Mesenchymal stem cell (in vitro differentiated cells and primary cell): ENCODE data around the gene ADAMTSL3.

Experiments used
- DNase-seq: peaks from one replicate; pipeline ENCODE4 v3.0.0-alpha.2; 2013
- H2AFZ ChIP-seq: one replicate; pipeline ENCODE4 v1.6.1; 2013; ENCODE audit warnings: low read depth, mild to moderate bottlenecking, control low read depth, inconsistent platforms, low read length, moderate library complexity
- H2AK5ac ChIP-seq: 2 replicates; pipeline ENCODE4 v1.6.1; 2013; ENCODE audit warnings: low read length, moderate library complexity, mild to moderate bottlenecking, inconsistent platforms; ENCODE audit not compliant: severe bottlenecking
- H2BK120ac ChIP-seq: one replicate; pipeline ENCODE4 v1.6.1; 2013; ENCODE audit warnings: low read depth, mild to moderate bottlenecking, inconsistent platforms, low read length, moderate library complexity
- H2BK12ac ChIP-seq, 2 experiments: one replicate each; pipeline ENCODE4 v1.6.1; 2013; ENCODE audit warnings: inconsistent platforms in 2 of 2, low read length in 2 of 2, mild to moderate bottlenecking in 2 of 2, moderate library complexity in 2 of 2, control low read depth in 1 of 2
- H2BK15ac ChIP-seq: one replicate; pipeline ENCODE4 v1.6.1; 2013; ENCODE audit warnings: mild to moderate bottlenecking, low read depth, inconsistent platforms; ENCODE audit not compliant: poor library complexity, severe bottlenecking
- H2BK5ac ChIP-seq: 2 replicates; pipeline ENCODE4 v1.6.1; 2013; ENCODE audit warnings: low read depth, mild to moderate bottlenecking, low read length, control low read depth, inconsistent platforms; ENCODE audit not compliant: poor library complexity, severe bottlenecking
- H3K14ac ChIP-seq, 2 experiments: one replicate each; pipeline ENCODE4 v1.6.1; 2013; ENCODE audit warnings: inconsistent platforms in 2 of 2, low read length in 2 of 2, control low read depth in 1 of 2, mild to moderate bottlenecking in 1 of 2, moderate library complexity in 1 of 2
- H3K18ac ChIP-seq, 2 experiments: one replicate each; pipeline ENCODE4 v1.6.1; 2013; ENCODE audit warnings: inconsistent platforms in 2 of 2, low read length in 2 of 2, control low read depth in 1 of 2, low read depth in 1 of 2, mild to moderate bottlenecking in 1 of 2
- H3K23ac ChIP-seq, 2 experiments: one replicate each; pipeline ENCODE4 v1.6.1; 2013; ENCODE audit warnings: inconsistent platforms in 2 of 2, low read length in 2 of 2, mild to moderate bottlenecking in 2 of 2, moderate library complexity in 2 of 2, control low read depth in 1 of 2
- H3K27ac ChIP-seq: 2 replicates; pipeline ENCODE4 v1.5.1; 2013; ENCODE audit warnings: mild to moderate bottlenecking, moderate library complexity, low read length, control low read depth, inconsistent platforms; ENCODE audit not compliant: poor library complexity, severe bottlenecking
- H3K27me3 ChIP-seq, 2 experiments: 2 replicates each; pipeline versions ENCODE4 v1.6.1 to v1.7.0; 2013; ENCODE audit warnings: low read length in 2 of 2, mild to moderate bottlenecking in 2 of 2, moderate library complexity in 2 of 2, control low read depth in 1 of 2, inconsistent platforms in 1 of 2; ENCODE audit not compliant: control insufficient read depth in 1 of 2, insufficient read depth in 1 of 2
- H3K36me3 ChIP-seq, 2 experiments: 2 replicates each; pipeline versions ENCODE4 v1.6.1 to v1.7.0; 2013; ENCODE audit warnings: low read length in 2 of 2, control low read depth in 1 of 2, inconsistent platforms in 1 of 2, low read depth in 1 of 2, mild to moderate bottlenecking in 1 of 2; ENCODE audit not compliant: insufficient read depth in 2 of 2, control insufficient read depth in 1 of 2
- H3K4ac ChIP-seq, 2 experiments: one replicate each; pipeline ENCODE4 v1.6.1; 2013; ENCODE audit warnings: inconsistent platforms in 2 of 2, low read length in 2 of 2, mild to moderate bottlenecking in 2 of 2, moderate library complexity in 2 of 2, control low read depth in 1 of 2, low read depth in 1 of 2
- H3K4me1 ChIP-seq: 2 replicates; pipeline ENCODE4 v1.6.1; 2013; ENCODE audit warnings: low read depth, low read length, control low read depth; ENCODE audit not compliant: control insufficient read depth, insufficient read depth
- H3K4me2 ChIP-seq: 2 replicates; pipeline ENCODE4 v1.6.1; 2013; ENCODE audit warnings: low read length, mild to moderate bottlenecking, inconsistent platforms; ENCODE audit not compliant: poor library complexity, severe bottlenecking
- H3K4me3 ChIP-seq, 2 experiments: 2 replicates each; pipeline versions ENCODE4 v1.5.1 to v1.7.0; 2013; ENCODE audit warnings: low read length in 2 of 2, mild to moderate bottlenecking in 2 of 2, control low read depth in 1 of 2, low read depth in 1 of 2; ENCODE audit not compliant: insufficient read depth in 1 of 2
- H3K79me1 ChIP-seq: replicated peaks from 2 replicates; pipeline ENCODE4 v1.6.1; 2013; ENCODE audit warnings: mild to moderate bottlenecking, control low read depth, low read length, inconsistent platforms; ENCODE audit not compliant: poor library complexity, severe bottlenecking
- H3K9ac ChIP-seq: 2 replicates; pipeline ENCODE4 v1.7.0; 2013; ENCODE audit warnings: mild to moderate bottlenecking, low read length, moderate library complexity
- H3K9me3 ChIP-seq: 2 replicates; pipeline ENCODE4 v1.7.0; 2013; ENCODE audit warnings: mild to moderate bottlenecking, low read length; ENCODE audit not compliant: control insufficient read depth
- H4K8ac ChIP-seq: one replicate; pipeline ENCODE4 v1.6.1; 2013; ENCODE audit warnings: inconsistent platforms, mild to moderate bottlenecking, low read length, moderate library complexity
- H4K91ac ChIP-seq: one replicate; pipeline ENCODE4 v1.6.1; 2013; ENCODE audit warnings: mild to moderate bottlenecking, low read length, inconsistent platforms
- WGBS: methylation state at CpG from one replicate; pipeline ENCODE4 v1.1.7; 2013; ENCODE audit warnings: mixed read lengths; 5-methylcytosine and 5-hydroxymethylcytosine counted together

The ADAMTSL3 gene

DNA sequence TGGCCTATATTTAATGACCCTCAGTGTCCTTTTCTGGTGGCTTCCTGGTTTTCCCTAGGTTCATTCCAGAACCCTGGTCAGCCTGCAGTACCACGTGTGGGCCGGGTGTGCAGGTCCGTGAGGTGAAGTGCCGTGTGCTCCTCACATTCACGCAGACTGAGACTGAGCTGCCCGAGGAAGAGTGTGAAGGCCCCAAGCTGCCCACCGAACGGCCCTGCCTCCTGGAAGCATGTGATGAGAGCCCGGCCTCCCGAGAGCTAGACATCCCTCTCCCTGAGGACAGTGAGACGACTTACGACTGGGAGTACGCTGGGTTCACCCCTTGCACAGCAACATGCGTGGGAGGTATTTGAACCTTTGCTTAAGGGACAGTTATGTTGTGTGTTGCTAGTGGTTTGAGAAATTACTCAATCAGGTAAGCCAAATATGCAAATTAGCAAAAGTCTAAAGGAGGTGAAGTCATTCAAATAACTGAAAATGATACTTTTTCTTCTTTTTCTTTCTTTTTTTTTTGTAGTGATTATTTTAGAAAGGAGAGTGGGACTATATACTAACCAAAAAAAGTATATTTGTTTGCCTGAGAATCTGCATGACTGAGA, 259.2 kb downstream of the ADAMTSL3 start:
- H2BK12ac ChIP-seq = no peak overlapping the region
- no peak overlapping the region for H3K4me3 ChIP-seq
- no peak overlapping the region for H2BK15ac ChIP-seq
- no peak overlapping the region for H3K23ac ChIP-seq
- H3K9ac ChIP-seq = no peak overlapping the region
- no peak overlapping the region for H4K8ac ChIP-seq
- peaks cover 8% of the 10 kb centered on the region for H3K9me3 ChIP-seq
- H3K4me1 ChIP-seq = no peaks in the 10 kb centered on the region
- H3K27me3 ChIP-seq = peaks cover 0 to 4% of the 10 kb centered on the region in 2 experiments
- no peak overlapping the region for H2AK5ac ChIP-seq
- WGBS = 87% methylated on average over 14 of the region's 14 CpGs
- H3K4ac ChIP-seq = no peak overlapping the region
- H3K36me3 ChIP-seq = no peaks in the 10 kb centered on the region
- H3K27ac ChIP-seq = no peak overlapping the region
- H2BK120ac ChIP-seq = no peak overlapping the region
- H4K91ac ChIP-seq = no peak overlapping the region
- no peak overlapping the region for H2BK5ac ChIP-seq
- H2AFZ ChIP-seq = no peak overlapping the region
- H3K14ac ChIP-seq = no peak overlapping the region
- no peak overlapping the region for H3K18ac ChIP-seq
- no peak overlapping the region for H3K4me2 ChIP-seq
- no peaks in the 10 kb centered on the region for H3K79me1 ChIP-seq
- DNase-seq = no peak

DNA sequence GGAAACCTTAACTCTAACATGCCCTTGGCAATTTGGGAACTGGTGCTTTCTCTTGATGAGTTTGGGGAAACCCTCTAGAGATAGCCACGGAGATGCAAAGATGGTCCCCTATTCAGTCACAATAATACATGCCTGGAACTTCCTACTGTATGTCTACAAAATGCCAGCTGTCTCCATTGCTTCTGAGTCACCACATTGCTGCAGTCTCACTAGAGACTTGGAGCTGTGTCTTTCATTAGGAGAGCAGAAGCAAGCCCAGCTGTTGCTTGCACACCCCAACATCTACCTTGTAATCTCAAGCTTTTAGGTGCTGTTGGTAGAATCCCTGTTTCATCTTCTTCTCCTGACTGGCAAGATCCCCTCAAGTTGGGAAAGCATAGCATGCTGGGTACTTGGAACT, 261.0 kb downstream of the ADAMTSL3 start:
- no peak overlapping the region for H2AK5ac ChIP-seq
- DNase-seq = no peak
- H3K79me1 ChIP-seq = no peaks in the 10 kb centered on the region
- H3K27me3 ChIP-seq = no peaks in the 10 kb centered on the region
- no peak overlapping the region for H2AFZ ChIP-seq
- H3K4ac ChIP-seq = no peak overlapping the region
- H3K4me3 ChIP-seq = no peak overlapping the region
- no peak overlapping the region for H3K9ac ChIP-seq
- H3K9me3 ChIP-seq = no peaks in the 10 kb centered on the region
- no peak overlapping the region for H3K27ac ChIP-seq
- H3K4me2 ChIP-seq = no peak overlapping the region
- H4K8ac ChIP-seq = no peak overlapping the region
- H4K91ac ChIP-seq = no peak overlapping the region
- no peaks in the 10 kb centered on the region for H3K4me1 ChIP-seq
- WGBS = 76% methylated on average over 1 of the region's 1 CpG
- H2BK5ac ChIP-seq = no peak overlapping the region
- H3K14ac ChIP-seq = peak overlapping the region in 1 of 2 experiments; percentile 3
- no peak overlapping the region for H2BK120ac ChIP-seq
- no peak overlapping the region for H2BK15ac ChIP-seq
- no peak overlapping the region for H3K18ac ChIP-seq
- H3K36me3 ChIP-seq = no peaks in the 10 kb centered on the region
- H3K23ac ChIP-seq = no peak overlapping the region
- H2BK12ac ChIP-seq = no peak overlapping the region

DNA sequence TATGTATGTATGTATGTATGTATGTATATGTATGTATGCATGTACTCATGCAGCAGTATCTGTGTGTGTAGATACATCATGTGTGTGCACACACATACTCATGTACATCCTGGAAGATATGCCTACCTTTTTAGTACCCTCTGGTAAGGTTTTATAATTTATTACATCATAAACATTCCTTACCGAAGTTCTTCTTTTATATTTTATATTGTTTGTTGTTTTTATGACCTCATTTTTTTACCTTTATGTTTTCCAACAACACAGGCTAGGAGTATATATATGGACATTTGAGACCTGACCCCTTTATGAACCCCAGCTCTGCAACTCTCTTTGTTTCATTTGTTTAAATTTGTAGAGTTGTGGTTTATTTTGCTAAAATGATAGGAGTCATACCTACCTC, 263.5 kb downstream of the ADAMTSL3 start:
- no peak overlapping the region for H3K18ac ChIP-seq
- no peak overlapping the region for H3K23ac ChIP-seq
- no peak overlapping the region for H3K14ac ChIP-seq
- H3K79me1 ChIP-seq = no peaks in the 10 kb centered on the region
- H2BK15ac ChIP-seq = no peak overlapping the region
- H4K91ac ChIP-seq = no peak overlapping the region
- H3K27ac ChIP-seq = no peak overlapping the region
- no peak overlapping the region for H3K4me2 ChIP-seq
- no peak overlapping the region for H4K8ac ChIP-seq
- no peak overlapping the region for H2AFZ ChIP-seq
- H3K27me3 ChIP-seq = no peaks in the 10 kb centered on the region
- no peaks in the 10 kb centered on the region for H3K36me3 ChIP-seq
- no peak overlapping the region for H3K4me3 ChIP-seq
- no peak overlapping the region for H2BK120ac ChIP-seq
- no CpG with 5 or more reads among the region's 1 CpG for WGBS
- H3K4ac ChIP-seq = no peak overlapping the region
- H2AK5ac ChIP-seq = no peak overlapping the region
- H2BK12ac ChIP-seq = no peak overlapping the region
- H2BK5ac ChIP-seq = no peak overlapping the region
- DNase-seq = no peak
- H3K9ac ChIP-seq = no peak overlapping the region
- H3K4me1 ChIP-seq = no peaks in the 10 kb centered on the region
- H3K9me3 ChIP-seq = no peaks in the 10 kb centered on the region

DNA sequence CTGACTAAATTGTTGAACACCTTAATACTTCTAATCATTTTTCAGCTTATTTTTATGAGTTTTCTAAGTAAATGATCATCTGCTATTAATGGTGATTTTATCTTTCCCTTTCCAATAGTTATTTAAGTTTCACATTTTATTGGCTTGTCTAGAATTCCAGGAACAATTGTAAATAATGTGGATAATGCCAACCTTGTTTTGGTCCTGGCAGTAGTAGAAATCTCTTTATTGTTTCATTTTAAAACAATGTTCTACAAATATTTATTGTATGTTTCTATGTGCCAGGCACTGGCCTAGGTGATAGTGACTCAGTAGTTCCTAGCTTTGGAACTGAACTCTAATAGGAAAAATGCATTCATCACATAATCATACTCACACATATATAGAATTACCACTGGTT, 264.1 kb downstream of the ADAMTSL3 start:
- no peak overlapping the region for H2BK12ac ChIP-seq
- no peak overlapping the region for H3K23ac ChIP-seq
- no peak overlapping the region for H4K8ac ChIP-seq
- H3K9ac ChIP-seq = no peak overlapping the region
- no peak overlapping the region for H3K4me3 ChIP-seq
- H3K36me3 ChIP-seq = no peaks in the 10 kb centered on the region
- H3K79me1 ChIP-seq = no peaks in the 10 kb centered on the region
- no peak overlapping the region for H3K14ac ChIP-seq
- no peak overlapping the region for H2AK5ac ChIP-seq
- no peak overlapping the region for H2BK15ac ChIP-seq
- H3K9me3 ChIP-seq = no peaks in the 10 kb centered on the region
- H3K4me2 ChIP-seq = no peak overlapping the region
- no peak overlapping the region for H4K91ac ChIP-seq
- H3K4ac ChIP-seq = no peak overlapping the region
- no peak overlapping the region for H3K27ac ChIP-seq
- H2AFZ ChIP-seq = no peak overlapping the region
- no peak for DNase-seq
- H2BK120ac ChIP-seq = no peak overlapping the region
- H3K18ac ChIP-seq = no peak overlapping the region
- H3K27me3 ChIP-seq = no peaks in the 10 kb centered on the region
- H2BK5ac ChIP-seq = no peak overlapping the region
- H3K4me1 ChIP-seq = no peaks in the 10 kb centered on the region
